ENCODE results near the gene PTPRE.
A peak's percentile ranks its signal among the peaks of the same experiment; 100 is the strongest.

Gene PTPRE

DNA sequence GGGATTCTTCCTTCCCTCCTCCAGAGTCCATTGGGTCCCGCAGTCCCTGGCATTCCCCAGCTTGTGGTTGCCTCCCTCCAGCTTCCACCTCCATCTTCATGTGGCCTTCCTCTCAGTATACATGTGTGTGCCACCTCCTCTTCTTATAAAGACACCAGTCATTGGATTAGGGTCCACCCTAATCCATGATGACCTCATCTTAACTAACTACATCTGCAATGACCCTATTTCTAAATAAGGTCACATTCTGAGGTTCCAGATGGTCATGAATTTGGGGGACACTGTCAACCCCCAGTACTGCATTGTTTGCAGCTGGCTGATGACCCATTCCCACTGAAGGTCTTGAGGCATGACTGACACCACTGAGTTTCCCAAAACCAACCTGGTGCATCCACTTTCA, 99.0 kb downstream of the PTPRE start:
- DNase-seq, result no peak

DNA sequence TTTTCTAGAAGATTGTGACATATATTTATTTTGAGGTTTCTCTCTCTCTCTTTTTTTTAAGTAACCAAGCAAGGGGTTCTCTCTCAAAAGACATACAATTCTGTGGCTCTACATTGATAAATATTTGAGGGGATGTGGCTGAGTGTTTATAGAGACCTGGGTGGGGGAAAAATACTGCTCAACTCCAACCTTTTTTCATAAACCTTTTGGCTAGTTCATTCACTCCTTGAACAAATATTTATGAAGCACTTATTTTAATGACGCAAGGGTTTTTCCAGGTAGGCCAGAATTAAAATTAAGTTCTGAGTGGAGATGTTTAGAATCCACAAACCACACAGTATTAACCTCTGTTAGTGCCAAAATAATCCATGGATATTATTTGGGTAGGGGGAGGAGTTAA, 100.2 kb downstream of the PTPRE start:
- DNase-seq, result no peak

DNA sequence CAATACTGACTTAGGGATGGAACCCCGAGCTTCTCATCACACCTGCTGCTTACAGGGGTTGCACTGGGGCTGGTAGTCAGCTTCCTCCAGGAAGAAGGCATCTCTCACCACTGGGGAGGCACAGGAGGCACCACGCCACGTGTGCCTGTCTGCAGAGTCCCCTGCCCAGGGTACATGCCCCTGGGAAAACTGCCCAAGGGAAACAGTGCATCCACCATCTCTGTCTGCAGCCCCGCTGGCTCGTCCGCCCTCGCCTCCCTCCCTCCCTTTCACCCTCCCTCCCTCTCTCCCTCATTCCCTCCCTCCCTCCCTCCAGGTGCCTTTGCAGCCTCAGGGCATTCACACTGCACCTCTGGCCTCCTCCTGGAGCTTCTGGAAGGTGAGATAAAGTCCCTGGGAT, 101.1 kb downstream of the PTPRE start:
- no peak for DNase-seq

DNA sequence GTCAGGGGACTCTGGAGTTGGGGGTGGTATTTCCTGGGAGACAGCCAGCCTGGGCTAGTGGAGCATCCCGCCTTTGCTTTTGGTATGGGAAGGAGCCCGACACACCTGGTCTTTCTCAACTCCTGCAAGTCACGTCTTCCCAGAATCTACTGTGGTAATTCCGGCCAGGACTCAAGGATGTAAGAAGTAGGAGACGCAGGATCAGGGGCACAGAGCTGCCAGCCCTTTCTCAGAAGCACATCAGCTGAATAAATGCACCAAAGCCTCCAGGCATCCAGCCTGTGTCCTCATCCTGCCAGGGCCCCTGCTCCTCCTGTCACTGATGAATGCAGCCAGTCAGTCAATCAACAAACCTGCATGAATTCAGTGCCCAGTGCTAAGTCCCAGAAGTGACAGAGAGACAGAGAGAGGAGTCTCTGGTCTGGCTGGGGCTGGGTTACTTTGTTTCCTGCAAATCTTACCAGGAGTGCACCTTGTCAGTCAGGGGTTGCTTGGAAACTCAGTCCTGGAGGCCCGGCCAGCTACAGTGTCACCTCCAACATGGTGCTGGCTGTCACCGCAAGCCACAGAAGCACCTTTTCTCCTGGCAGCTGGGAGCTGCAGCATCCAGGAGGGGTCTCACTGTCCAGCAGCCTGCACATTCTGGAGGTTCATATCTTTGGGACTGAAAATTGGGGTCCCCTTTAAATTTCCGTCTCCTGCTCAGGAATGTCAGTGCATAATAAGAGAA, 101.8 kb downstream of the PTPRE start:
- DNase-seq, result no peak

DNA sequence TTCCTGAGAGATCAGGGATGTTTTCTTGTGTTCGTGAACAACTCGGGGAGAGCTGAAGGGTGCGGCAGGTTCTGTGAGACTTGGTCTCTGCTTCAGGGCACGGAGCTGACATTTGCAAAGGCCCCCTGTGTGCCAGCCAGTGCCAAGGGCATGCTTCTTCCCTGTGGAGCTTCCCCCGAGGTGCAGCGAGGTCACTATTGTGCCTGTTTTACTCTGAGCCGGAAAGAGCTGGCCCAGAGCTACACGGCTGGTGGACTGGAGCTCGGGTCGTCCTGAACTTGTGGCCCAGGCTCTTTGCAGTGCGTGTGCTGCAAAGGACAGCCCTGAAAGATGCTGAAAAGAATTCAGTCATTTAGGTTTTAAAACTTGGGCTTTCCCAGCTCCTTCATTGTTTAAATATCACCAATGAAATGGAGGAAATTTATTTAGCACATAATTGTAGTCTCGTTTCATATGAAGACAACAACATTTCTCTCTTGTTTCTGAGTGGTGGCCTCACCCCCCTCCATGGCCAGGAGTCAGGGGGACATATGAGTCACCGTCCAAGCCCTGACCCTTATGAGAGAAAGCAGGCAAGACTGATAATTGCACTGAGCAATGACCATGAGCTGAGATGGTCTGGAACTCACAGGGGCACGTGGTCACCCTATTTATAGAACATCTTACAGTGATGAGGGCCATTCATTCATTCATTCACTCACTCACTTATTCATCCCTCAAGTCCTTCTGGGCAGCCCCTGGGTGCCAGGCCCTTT, 102.6 kb downstream of the PTPRE start:
- no peak for DNase-seq

DNA sequence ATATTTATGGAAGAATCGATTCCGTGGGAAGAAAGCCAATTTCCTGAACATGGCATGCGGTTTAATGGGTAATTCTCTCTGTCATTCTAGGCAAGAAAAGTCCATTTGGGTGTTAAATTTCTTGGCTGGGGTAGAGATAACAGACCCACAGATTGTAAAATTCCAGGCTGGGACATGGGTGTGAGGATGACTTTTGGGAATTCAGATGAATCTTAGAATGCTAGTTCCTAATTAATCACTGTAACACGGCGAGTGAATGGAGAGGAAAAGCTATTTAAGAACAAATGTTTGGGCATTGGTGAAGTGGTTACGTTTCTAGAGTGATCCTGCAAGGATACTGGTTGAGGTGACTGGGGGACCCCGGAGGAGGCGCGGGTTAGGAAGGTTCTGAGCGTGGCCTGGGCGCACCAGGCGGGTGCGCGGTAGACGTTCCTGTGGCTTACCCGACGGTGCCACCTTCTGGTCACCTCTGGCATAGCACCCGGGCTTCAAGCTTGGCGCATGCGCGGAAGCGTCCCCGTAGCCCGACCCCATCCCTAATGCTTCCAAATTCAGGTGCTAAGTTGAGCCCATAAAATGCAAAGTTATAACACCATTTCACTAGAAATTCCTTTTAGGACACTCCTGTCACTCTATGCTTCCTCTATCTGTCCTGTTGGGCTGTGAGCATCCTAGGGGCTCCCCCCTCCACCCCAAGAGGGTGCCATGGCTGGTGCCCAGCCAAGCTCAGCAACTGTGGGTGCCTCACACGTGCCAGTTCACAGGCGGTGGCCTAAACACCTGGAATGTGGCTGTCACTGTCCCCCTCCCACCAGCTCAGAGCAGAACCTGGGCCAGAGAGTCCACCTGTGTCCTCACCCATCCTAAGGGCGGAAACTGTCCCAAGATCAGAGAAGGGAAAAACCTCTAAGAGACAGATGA, 104.4 kb downstream of the PTPRE start:
- peak; percentile 69 to 80 (median 78) for DNase-seq

DNA sequence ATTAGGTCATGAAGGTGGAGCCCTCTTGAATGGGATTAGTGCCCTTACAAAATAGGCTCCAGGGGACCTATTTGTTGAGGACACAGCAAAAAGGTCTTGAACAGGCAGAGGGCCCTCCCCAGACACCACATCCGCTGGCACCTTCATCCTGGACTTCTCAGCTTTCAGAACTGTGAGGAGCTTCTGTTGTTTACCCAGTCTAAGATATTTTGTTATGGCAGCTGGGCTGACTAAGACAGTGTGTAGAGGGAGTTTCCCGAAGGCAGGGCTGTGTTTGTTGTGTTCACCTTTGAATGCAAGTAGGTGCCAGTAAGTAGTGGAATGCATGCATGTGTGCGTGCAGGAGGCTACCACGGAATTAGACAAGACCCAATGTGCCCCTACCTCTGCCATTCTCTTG, 106.7 kb downstream of the PTPRE start:
- DNase-seq, result peak in 1 of 5 experiments; percentile 46

DNA sequence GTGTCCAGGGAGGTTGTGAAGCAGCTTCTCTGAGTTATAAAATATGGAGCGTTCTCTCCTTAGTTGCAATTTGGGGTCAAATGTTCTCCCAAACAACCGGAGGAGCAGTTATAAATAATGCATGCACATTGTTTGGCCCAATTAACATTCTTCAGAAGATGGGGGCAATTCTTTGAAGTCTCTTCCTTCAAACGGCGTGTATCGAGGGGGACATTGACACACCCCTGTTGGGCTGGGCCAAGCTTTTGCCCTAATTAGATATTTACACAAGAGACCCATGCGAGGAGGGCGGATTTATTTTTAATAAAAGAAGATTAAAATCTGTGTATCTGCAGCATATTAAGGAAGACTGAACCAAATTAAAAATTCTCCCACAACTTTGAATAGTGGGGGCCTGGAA, 107.3 kb downstream of the PTPRE start:
- no peak for DNase-seq

DNA sequence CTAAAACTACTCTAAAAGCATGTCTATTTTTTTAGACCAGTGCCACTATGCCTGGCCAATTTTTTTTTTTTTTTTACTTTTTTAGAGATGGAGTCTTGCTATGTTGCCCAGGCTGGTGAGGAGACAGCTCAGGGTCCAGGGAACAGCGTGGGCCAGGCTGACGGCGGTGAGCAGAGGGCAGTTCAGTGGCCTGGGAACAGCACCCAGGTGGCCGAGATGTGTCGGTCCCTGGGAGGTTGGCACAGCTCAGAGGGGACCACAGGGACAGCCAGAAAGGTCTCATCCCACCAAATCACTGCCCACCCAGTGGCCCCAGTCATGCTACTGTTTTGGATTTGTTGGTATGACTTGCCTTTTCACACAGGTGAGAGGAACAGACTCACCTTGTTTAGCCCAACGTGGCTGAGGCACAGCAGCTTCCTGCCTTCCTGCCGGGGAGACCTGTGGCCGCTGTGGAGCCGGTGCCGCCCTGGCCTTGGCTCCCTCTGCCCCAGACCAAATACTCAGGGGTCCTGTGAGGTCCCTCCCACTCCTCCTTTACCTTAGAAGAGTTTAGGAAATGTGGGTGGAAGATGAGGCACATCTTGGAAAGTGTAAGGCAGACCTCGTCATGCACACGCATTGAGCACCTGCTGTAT, 109.6 kb downstream of the PTPRE start:
- DNase-seq, result no peak

DNA sequence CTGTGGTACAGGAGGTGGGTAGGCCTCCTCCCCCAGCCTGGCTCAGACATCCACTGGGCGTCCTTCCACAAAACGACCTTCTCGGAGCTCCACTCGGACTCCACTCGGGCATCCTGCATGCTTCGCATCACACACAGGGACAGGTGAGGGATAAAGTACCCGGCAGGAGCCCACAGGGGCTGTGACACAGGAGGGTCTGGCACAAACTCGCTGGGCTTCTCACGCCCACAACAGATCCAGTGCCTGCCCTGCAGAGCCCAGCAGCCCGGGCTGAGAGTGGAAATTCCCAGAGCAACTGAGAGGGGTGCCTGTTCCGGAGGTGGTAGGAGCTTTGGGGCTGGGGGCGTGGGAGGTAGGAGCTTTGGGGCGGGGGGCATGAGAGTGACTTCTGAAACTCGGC, 110.9 kb downstream of the PTPRE start:
- no peak for DNase-seq

DNA sequence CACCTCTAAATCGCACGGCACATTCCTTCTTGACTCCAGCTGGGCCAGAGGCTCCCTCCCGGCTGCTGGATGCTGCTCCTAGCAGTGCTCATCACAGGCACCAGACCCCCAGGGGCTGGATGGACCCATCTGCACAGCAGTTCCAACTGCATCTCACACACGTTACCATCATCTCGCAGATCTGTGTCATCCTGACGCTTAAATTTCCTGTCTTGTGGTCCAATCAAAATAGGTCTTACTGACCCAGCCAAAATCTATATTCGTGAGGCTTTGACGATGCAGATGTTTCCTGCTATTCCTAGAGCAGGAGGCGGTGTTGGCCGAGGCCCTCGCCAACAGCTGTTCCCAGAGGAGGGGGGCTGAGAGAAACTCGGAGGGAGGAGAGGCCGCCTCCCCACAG, 111.3 kb downstream of the PTPRE start:
- DNase-seq, result peak in 1 of 5 experiments; percentile 48

DNA sequence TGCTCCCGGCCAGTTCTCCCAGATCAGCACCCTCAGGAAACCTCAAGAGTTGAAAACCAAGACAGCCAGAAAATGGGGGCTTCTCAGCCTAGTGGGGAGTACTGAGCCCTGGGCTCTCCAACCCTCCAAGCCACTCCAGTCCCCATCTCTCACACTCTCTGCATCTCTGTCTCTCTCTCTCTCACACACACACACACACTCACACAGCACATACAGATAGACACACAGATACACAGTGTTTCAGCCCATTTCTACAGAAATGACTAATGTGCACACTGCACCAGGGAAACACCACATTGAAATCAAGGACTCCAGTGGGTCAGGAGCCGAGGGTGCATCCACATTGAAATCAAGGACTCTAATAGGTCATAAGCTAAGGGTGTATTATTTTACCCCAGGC, 111.8 kb downstream of the PTPRE start:
- DNase-seq, result peak in 1 of 5 experiments; percentile 58

DNA sequence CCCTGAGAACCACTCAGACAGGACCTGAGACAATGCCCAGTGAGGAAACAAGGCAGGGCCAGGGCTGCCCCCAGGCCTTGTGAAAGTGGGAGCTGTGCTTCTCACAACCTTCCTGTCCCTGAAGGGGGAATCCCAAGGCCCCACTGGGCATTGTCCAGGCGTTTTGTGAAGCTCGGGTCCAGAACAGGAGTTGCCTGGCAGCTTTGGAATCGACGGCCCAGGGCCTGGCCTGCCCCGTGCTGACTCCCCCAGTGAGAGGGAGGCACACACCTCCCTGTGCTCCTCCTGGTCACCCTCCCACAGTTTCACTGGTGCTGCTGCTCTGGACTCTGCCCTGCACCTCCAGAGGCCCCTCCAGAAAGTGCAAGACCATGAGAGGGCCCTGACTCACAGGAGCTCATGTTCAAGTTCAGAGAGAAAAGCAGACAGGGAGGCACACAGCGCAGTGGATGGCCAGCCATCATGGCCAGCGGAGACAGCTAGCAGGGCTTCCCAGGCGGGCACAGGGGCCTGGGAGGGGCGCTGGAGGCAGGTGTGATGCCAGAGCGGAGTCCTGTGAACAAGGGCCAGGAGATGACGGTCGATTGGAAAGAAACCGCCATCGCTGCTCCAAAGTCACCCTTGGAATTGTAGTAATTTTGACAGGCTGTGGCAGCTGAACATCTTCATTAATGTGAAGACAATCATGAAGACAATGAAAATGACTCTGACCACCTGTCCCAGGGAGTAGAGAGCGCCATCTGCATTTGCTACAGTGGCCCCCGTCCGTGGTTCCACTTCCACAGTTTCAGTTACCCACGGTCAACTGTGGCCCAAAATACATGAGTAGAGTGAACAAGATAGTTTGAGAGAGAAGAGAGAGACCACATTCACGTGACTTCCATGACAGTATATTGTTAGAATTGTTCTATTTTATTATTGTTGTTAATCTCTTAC, 115.6 kb downstream of the PTPRE start:
- no peak for DNase-seq

DNA sequence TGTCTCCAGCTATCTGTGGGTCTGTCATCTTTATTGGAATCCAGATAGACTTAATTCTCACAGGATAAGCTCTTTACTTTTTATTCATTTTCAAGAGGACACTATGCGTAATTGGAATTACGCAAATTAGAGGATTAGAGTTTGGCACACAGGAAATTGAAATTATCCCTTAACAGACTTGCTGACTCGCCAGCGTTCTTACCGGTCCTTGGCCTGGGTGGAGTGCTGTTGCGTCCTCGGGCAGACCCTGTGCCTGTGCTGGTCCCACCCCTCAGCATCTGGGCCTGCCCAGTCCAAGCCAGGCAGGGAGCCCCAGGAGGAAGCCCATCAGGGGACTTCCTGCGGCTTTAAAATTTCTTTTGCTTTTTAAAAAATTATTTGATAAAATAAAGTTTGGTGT, 117.5 kb downstream of the PTPRE start:
- no peak for DNase-seq

DNA sequence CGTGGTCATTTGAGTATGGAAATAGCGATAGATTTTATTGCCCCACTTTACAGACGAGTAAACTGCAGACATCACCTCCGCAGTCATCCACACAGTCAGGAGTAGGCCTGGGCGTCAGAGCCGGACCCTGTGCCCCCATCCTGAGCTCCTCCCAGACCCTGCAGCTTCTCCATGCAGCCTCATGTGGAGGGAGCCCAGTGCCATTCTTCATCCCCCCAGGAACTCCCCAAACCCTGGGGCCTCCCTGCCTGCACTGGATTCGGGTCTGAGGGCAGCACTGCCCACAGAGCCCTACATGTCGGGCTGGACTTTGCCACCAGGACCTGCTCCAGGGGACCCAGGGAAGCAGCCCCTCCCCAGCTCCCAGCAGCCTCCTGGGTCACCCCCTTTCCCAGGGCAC, 118.5 kb downstream of the PTPRE start:
- DNase-seq, result no peak

DNA sequence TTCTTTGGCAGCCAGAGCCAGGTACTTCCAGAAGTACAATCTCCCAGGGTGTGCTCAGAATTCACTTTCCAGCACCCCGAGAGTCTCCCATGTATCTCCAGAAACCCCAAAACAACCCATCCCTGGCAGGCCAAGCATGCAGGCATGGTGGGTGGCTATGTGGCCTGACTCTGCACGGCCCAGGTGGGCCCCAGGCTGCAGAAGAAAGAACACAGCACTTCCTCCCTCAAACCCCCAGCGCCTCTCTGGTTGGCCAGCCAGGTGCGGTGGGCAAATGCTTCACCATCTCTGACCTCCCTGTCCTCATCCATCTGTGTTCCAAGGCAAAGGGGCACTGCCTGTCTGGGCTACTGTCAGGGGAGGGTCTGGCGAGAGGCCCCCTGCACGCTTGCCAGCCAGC, 119.0 kb downstream of the PTPRE start:
- no peak for DNase-seq

DNA sequence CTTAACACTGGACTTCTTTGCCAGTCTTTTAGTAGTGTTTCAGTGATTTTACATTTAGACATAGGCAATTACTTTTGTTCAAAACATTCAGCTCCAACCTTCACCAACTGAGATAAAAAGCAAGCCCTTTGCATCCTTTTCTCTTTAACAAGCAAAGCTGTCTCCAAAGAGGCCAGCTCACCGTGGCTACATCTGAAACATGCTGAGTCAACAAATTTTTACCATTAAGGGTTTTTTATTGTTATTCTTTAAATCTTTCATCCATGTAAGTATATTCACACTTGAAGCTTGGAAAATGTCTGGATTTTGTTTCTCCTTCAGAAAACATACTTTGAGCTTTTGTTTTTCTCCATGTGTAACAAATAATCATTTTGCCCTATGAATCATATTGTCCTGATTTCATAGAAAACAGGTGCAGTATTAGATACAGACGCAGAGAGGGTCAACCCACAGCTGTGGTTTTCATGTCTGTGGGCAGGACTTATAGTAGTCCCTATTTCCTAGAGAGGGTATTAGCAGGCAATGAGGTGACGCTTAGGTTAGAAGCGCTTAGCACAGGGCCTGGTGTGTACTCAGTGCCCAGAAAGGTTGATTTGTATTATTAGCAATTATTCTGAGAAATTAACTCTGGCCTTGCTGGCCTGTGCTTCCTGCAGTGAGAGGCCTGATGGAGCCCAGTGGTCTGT, 119.9 kb downstream of the PTPRE start:
- peak in 1 of 5 experiments; percentile 60 for DNase-seq

DNA sequence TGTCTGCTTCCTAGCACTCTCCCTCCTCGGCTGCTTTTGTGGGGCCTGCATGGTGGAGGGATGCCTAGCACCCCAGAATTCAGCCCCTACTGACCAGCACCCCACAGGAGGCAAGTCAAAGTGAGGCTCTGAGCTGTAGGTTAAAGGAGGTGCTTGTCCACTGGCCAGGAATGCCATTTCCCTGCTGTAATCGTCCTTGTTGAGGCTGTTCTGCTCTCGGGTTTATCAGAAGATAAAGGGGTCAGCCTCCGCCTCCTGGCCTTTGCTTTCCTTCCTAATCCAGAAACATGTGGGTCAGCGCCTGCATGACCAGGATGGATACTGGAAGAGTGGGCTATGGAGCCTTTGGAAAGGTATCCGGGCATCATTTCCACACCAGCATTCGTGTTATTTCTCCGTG, 120.4 kb downstream of the PTPRE start:
- no peak for DNase-seq

DNA sequence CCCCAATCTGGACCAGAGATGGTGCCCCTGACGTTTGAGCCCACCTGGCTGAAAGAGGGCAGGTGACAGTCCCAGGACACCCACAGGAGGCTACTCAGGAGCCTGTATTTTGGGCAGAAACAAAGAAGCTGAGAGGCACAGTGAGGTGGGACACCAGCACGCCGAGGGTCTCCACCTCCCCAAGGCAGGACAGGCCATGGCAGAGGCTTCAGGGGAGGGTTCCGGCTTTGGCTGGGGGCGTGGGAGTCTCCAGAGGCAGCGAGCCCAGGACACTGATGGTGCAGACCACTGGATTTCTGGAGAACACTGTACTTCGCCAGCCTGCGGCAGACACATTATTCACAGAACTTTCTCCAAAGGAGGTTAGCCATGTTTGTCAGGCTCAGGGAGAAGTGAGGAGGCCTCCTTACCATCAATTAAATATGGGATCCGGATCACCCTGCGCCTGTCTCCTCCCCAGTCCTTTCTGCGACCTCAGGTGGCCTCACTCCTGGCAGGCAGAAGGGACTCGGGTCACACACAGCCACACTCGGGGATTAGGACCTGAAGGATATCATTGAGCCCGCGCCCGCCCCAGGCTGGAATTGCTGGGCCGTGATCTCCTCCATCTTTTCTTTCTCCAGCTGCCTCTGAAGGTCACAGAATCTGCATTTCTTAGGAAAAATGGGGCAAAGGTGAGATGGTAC, 121.1 kb downstream of the PTPRE start:
- DNase-seq, result no peak

DNA sequence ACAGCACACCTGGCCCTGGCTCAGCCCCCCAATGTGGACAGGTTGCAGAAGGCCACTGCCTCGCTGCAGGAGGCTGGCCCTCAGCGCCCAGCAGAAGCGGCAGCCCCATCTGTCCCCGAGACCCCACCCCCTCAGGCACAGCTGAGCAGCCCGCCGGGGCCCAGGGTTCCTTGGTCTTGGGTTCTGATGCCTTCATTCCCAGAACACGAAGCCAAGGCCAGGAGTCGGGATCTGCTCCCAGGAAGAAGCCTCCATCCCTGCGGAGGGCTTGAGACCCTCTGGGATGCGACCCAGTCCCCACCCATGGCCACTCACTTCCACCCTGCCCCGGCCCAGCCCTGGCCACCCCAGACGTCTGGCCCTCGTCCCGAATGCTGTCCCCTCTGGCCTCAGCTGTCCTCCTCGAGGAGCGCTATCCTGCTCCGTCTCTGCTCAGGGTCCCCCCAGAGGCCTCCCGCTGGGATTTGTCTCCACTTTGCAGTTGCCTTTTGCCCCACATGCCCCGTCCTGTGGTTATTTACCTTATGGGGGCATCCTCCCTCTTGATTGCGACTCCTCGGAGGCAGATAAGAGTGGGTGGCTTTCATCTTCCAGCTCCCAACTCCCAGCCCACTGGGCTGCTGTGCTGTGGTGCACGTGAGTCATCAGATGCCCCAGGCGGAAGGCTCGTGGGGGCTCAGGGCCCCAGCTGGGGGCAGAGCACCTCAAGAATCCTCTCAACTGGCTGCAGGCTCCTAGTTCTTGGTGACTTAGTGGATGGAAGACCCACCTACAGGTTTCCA, 121.8 kb downstream of the PTPRE start:
- DNase-seq, result no peak

Measured in T-helper 2 cell (primary cell).